DMS 273 (cell line): Measurements from ENCODE around the gene TMEM125.

Source experiments
- DNase-seq: peaks from one replicate; lab custom pipeline; 2025; ENCODE audit not compliant: unreplicated experiment; lab: John Stamatoyannopoulos, UW

TMEM125 gene

GRCh38 chr1:43307458-43308158, 37.8 kb downstream of the TMEM125 start:
- DNase-seq, result no peak

- DNase-seq, result no peak
Measured at GRCh38 chr1:43308635-43309404, 39.0 kb downstream of the TMEM125 start.

DNA sequence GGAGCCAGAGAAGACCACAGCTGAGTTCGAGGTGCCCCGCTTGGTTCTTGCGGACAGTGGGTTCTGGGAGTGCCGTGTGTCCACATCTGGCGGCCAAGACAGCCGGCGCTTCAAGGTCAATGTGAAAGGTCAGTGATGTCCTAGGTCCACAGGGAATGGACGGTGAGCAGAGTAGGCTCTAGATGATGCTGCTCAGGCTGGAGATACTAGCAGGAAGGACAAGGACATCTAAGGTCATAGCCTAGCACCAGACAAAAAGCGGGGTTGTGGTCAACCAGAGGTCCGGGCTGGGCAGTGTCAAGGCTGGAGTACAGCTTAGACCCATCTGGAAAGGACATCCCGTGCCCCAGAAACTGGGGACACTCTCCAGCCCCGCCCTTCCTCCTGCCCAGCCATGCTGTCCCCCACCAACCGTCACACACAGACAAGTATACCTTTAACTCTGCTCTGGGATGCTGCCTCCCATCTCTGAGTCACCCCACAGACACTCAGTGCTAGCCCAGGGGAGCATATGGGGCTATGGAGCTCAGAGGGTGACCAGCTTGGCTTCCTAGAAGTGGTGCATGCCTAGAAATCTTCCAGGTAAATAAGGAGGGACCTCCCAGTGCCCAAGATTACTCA, 39.7 kb downstream of the TMEM125 start:
- no peak for DNase-seq

- no peak for DNase-seq
Measured at GRCh38 chr1:43311521-43311920, 41.7 kb downstream of the TMEM125 start.

DNA sequence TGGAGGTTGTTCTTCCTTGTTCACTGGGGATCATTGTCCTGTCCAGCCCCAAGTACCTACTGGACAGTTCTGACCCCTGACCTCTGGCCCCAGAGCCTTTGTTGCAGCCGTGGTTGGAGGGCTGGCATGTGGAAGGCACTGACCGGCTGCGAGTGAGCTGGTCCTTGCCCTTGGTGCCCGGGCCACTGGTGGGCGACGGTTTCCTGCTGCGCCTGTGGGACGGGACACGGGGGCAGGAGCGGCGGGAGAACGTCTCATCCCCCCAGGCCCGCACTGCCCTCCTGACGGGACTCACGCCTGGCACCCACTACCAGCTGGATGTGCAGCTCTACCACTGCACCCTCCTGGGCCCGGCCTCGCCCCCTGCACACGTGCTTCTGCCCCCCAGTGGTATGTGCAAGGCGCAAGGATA, 42.4 kb downstream of the TMEM125 start:
- no peak for DNase-seq

GRCh38 chr1:43312663-43313515, 43.1 kb downstream of the TMEM125 start:
- DNase-seq, result no peak

DNA sequence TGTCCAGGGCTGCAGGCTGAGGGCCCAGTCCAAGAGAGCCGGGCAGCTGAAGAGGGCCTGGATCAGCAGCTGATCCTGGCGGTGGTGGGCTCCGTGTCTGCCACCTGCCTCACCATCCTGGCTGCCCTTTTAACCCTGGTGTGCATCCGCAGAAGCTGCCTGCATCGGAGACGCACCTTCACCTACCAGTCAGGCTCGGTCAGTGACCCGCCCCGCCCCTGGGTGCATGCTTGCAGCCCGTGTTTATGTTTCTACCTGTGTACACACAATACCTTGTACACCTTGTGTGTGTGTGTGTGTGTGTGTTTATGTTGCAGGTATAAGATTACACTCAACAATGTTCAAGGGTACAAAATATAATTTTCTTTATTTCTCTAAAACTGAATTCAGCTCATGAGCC, 44.0 kb downstream of the TMEM125 start:
- DNase-seq, result no peak

- no peak for DNase-seq
Measured at GRCh38 chr1:43314233-43314632, 44.5 kb downstream of the TMEM125 start.

DNA sequence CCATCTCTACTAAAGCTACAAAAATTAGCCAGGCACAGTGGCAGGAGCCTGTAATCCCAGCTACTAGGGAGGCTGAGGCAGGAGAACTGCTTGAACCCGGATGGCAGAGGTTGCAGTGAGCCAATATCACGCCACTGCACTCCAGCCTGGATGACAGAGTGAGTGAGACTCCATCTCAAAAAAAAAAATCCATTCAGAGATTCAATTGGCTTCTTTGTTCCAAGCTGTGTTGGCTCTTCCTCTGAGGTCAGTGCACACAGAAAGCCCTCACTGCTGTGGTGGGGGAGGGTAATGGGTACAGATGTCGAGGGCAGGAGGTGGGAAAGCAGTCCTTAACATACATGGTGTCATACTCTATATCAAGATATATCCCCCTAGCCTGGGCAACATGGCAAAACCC, 45.7 kb downstream of the TMEM125 start:
- no peak for DNase-seq

- DNase-seq, result no peak
Measured at GRCh38 chr1:43315963-43316737, 46.4 kb downstream of the TMEM125 start.

- DNase-seq, result no peak
Measured at GRCh38 chr1:43316738-43317520, 47.1 kb downstream of the TMEM125 start.

DNA sequence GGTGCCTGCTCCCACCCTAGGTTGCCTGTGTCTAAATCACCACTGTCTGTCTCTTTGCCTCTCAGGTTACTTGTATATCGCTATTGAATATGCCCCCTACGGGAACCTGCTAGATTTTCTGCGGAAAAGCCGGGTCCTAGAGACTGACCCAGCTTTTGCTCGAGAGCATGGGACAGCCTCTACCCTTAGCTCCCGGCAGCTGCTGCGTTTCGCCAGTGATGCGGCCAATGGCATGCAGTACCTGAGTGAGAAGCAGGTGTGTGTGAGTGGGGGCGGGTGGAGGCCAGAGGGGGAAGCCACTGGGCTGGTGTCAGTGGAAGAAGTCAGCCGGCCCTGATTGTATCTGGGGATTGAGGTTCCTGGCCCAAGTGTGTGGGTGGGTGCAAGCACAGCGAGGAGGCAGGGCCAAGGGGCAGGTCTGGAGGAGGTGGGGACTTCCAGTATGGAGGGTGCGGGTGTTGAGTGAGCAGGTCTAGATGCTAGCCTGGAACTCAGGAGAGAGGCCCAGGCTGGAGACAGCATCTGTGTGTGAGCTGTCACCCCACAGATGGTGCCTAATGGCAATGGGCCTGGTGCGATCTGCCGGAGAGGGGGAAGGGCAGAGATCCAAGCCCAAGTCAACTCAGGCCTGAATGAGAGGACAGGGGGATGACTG, 48.2 kb downstream of the TMEM125 start:
- DNase-seq, result peak; percentile 72

DNA sequence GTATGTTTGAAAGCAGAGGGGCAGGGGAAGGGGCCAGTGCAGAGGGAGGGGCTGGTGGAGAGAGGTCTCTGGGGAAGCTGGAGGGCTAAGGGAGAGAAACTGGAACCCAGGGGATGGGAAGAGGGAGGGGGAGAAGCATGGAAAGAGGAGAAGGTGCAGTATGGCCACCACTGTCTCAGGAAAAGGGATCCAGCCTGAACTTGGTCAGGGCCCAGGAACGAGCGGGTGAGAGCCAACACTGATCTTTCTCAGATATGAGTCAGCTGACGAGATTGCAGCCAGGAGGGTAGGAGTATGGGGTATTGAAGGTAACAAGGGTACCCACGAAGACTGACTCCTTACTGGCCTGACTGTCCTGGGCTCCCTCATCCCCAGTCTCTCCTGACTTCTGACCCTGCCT, 49.0 kb downstream of the TMEM125 start:
- no peak for DNase-seq

- no peak for DNase-seq
Measured at GRCh38 chr1:43319288-43319687, 49.5 kb downstream of the TMEM125 start.

- no peak for DNase-seq
Measured at GRCh38 chr1:43319766-43320165, 50.0 kb downstream of the TMEM125 start.

DNA sequence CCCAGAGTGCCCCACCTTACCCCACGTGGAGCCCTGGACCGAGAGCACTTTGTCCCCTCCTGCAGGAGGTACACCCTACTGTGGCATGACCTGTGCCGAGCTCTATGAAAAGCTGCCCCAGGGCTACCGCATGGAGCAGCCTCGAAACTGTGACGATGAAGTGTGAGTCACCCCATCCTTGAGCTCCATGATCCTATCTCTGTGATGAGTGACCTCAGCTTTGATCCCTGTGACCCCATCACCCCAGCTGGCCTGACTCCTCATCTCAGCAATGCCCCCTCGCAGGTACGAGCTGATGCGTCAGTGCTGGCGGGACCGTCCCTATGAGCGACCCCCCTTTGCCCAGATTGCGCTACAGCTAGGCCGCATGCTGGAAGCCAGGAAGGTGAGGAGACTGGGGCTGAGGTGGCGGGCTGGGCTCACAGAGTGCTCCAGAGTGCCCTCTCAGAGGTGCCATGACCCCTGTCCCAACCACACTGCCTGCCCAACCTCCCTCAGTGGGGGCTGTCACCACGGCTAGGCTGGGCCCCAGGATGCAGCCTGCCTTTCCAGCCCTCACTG, 51.6 kb downstream of the TMEM125 start:
- DNase-seq, result no peak

DNA sequence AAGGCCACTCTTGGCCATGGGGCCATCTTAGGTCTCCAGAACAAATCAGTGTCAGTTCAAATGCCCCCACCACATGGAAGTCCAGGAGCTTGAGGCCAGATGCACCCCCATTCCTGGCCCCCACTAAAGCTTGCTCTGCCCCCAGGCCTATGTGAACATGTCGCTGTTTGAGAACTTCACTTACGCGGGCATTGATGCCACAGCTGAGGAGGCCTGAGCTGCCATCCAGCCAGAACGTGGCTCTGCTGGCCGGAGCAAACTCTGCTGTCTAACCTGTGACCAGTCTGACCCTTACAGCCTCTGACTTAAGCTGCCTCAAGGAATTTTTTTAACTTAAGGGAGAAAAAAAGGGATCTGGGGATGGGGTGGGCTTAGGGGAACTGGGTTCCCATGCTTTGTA, 52.7 kb downstream of the TMEM125 start:
- DNase-seq, result no peak
